GM18511 (cell line): ENCODE results near the gene RIPOR1.

ENCODE experiments used
- ATAC-seq: cut with Tn5 transposase; IDR thresholded peaks from one replicate; pipeline ENCODE4 v1.9.1; 2021; ENCODE audit warnings: mild to moderate bottlenecking, moderate library complexity; ENCODE audit not compliant: unreplicated experiment

RIPOR1 gene

DNA sequence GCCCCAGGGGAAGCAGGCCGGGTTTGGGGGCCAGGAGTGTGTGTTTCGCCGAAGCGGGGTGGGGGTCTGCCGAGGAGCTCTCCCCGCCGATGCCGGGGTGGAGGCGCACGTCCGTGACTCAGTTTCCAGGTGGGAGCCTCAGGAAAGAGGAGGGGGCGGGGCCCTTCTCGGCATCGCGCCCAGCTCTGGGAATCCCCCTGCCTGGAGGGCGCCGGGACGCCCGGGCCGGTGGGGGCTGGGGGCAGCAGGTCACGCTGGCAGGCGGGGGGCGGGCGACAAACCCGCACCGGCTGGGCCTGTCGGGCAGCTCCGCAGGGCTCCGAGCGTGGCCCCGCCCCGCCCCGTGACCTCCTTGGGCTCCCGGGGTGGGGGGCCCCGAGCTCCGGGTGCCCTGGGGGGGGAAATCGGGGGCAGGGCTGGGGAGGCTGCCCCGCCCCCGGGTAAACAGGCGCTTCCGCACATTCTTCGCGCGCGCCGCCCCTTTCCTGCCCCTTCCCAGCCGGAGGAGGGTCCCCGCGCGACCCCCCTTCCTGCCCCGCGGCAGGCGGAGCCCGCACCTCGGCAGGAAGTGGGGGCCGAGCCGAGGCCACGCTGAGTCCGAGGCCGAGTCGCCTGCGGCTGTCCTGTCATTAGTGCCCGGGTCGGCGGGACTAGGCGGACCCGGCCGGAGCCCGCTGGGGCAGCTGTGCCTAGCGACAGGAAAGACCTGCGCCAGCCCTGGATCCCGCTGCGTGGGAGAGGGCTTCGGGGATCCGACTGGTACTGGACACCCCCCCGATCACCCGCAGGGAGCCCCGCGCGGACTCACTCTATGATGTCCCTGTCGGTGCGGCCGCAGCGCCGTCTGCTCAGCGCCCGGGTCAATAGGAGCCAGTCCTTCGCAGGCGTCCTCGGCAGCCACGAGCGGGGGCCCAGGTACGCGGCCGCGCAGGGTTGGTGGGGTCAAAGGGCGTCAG is 9.3 kb downstream of the RIPOR1 start:
- ATAC-seq, result peak; percentile 54

DNA sequence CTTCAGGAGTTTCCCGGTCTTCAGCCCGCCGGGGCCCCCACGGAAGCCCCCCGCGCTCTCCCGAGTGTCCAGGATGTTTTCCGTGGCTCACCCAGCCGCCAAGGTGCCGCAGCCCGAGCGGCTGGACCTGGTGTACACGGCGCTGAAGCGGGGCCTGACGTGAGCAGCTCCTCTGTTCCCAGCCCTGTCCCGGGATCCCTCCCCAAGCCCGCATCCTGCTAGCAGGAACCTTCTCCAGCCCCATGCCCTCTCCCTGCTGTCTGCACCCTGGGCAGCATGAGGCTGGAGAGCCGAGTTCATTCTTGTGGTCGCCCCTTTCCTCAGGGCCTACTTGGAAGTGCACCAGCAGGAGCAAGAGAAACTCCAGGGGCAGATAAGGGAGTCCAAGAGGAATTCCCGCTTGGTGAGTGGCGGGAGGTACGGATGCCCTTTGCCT is 10.1 kb downstream of the RIPOR1 start:
- ATAC-seq, result no peak

DNA sequence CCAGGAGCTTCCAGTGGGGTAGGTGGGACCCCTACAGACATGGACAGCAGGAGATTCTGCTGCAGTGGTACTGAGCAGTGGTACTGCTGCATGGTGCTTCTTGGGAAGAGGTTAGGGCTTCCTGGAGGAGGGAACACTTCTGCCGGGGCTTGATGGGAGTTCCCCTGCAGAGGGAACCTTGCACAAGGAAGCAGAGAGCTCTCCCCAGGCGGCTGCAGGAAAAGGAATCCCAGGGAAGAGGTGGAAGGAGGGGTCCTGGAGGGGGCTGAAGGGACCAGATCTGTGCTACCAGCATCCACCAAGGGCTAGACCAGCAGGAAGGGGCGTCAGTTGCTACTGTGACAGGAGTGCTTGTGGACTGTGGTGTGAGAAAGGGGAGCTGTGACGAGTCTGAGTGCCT is 10.6 kb downstream of the RIPOR1 start:
- ATAC-seq, result no peak

DNA sequence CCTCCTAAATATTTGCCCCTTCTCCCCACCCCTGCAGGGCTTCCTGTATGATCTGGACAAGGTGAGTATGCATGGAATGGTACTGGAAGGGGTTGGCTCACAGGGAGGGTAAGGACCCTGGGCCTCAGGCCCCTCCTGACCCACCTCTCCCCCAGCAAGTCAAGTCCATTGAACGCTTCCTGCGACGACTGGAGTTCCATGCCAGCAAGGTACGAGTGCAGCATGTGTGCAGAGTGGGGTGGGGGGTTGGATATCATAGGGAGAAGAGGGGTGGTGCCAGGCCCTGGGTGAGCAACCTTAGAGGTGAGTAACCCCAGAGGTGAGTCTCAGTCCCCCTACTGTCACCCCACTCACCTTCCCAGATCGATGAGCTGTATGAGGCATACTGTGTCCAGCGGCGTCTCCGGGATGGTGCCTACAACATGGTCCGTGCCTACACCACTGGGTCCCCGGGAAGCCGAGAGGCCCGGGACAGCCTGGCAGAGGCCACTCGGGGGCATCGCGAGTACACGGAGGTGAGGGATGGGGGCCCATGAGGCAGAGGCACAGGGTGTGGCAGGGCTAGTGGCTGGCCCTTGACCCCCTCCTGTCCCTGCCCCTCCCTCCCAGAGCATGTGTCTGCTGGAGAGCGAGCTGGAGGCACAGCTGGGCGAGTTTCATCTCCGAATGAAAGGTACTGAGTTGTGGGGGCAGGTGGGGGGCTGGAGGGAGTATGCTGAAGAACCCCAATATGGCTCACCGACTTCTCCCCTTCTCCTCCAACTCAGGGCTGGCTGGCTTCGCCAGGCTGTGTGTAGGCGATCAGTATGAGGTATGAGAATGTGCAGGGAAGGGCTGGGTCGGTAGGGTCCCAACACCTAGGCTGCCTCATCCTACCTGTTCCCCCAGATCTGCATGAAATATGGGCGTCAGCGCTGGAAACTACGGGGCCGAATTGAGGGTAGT is 11.3 kb downstream of the RIPOR1 start:
- ATAC-seq, result no peak

DNA sequence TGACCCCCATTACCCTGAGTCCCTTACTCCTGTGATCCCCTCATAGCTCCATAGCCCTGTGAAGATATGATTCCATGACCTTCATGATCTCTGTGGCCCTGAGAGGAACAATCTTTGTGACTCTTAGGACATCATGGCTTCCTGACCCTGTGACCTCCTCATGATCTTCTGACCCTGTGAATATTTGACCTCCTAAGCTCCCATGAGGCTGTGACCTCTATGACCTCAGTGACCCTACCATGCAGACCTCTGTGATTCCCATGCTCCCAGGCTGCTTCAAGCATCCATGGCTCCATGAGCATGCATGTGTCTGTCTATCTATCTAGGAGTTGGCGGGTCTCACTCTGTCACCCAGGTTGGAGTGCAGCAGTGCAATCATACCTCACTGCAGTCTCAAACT is 12.1 kb downstream of the RIPOR1 start:
- no peak for ATAC-seq

DNA sequence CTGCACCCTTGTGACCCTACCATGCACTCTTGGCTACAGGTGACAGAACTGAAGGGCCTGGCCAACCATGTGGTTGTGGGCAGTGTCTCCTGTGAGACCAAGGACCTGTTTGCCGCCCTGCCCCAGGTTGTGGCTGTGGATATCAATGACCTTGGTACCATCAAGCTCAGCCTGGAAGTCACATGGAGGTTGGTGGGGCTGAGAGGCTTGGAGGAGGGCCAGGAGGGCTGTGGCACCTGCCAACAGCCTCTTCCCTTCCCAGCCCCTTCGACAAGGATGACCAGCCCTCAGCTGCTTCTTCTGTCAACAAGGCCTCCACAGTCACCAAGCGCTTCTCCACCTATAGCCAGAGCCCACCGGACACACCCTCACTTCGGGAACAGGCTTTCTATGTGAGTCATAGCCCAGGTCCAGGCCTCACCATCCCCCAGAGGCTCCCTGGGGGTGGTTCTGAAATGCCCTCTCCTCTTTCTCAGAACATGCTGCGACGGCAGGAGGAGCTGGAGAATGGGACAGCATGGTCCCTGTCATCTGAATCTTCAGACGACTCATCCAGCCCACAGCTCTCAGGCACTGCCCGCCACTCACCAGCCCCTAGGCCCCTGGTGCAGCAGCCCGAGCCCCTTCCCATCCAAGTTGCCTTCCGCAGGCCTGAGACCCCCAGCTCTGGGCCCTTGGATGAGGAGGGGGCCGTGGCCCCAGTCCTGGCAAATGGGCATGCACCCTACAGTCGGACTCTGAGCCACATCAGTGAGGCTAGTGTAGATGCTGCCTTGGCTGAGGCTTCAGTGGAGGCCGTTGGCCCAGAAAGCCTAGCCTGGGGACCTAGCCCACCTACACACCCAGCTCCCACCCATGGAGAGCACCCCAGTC is 13.0 kb downstream of the RIPOR1 start:
- ATAC-seq, result no peak

DNA sequence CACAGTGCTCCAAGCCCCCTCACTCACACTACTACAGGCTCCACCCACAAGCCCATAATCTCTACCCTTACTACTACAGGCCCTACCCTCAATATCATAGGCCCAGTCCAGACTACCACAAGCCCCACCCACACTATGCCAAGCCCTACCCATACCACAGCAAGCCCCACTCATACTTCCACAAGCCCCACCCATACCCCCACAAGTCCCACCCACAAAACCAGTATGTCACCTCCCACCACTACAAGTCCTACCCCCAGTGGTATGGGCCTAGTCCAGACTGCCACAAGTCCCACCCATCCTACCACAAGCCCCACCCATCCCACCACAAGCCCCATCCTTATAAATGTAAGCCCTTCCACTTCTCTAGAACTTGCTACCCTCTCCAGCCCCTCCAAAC is 13.8 kb downstream of the RIPOR1 start:
- ATAC-seq, result peak; percentile 37

DNA sequence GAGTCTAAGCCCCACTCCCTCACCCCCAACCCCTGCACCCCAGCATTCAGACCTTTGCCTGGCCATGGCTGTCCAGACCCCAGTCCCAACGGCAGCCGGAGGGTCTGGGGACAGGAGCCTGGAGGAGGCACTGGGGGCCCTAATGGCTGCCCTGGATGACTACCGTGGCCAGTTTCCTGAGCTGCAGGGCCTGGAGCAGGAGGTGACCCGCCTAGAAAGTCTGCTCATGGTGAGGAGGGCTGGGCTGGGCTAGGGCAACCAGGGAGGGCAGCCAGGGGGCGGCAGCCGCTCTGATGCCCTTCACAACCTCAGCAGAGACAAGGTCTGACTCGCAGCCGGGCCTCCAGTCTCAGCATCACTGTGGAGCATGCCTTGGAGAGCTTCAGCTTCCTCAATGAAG is 14.4 kb downstream of the RIPOR1 start:
- no peak for ATAC-seq

DNA sequence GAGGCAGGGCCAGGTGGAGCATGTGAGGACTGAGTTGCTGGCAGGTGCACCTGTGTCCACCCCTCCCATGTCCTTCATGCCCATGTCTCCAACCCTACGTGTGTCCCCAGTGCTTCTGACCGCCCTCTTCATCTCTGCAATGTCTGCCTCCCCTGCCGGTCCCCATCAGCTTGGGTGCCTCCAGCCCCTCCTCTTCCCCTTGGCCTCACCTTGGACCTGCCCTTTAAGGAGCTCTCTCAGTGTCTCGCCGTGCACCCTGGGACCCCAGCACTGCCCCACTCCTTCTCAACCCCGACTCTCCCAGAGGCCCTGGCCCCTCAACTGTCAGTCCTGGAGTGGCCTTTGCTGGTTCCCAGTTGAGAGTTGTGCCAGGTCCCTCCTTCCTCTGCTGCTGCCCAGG is 15.0 kb downstream of the RIPOR1 start:
- ATAC-seq, result no peak

DNA sequence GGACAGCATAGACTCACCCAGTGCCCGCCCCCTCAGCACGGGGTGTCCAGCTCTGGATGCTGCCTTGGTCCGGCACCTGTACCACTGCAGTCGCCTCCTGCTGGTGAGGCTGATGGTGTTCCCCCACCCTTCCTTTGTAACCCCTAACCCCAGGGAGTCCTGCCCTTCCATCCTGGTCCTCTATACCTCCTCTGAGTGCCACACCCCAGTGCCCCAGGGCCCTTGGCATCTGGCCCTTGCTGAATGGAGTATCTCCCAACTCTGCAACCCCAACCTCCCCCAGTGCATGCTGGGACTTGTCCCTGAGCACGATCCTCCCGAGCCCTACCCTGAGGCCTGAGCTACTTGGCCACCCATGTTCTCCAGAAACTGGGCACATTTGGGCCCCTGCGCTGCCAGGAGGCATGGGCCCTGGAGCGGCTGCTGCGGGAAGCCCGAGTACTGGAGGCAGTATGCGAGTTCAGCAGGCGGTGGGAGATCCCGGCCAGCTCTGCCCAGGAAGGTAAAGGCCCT is 15.8 kb downstream of the RIPOR1 start:
- ATAC-seq, result no peak

DNA sequence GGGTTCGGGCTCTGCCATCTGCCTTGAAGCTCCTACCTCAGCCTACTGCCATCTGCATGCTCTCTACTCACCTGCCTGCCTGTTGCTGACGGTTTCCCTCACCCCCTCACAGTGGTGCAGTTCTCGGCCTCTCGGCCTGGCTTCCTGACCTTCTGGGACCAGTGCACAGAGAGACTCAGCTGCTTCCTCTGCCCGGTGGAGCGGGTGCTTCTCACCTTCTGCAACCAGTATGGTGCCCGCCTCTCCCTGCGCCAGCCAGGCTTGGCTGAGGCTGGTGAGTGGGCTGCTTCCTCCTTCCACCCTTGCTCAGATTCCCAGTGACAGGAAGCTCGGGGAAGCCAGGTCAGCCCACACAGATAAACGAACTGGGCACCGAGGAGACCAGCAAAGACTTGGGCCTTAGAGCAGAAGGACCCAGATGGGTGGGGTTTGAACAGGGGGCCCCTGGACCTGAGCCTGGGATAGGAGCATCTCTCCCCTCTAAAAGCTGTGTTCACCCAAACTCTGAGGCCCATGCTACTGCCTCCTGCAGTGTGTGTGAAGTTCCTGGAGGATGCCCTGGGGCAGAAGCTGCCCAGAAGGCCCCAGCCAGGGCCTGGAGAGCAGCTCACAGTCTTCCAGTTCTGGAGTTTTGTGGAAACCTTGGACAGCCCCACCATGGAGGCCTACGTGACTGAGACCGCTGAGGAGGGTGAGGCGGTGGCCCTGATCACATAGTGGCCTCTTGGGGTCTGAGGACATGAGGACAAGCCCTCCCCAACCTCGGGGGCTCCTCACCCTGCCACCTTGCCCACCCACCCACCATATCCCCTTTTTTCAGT is 16.4 kb downstream of the RIPOR1 start:
- no peak for ATAC-seq

DNA sequence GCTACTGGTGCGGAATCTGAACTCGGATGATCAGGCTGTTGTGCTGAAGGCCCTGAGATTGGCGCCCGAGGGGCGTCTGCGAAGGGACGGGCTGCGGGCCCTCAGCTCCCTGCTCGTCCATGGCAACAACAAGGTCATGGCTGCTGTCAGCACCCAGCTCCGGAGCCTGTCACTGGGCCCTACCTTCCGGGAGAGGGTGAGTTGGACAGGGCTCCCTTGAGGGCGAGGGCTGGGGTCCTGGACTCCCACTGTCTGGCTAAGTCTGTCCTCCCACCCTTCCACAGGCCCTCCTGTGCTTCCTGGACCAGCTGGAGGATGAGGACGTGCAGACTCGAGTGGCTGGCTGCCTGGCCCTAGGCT is 17.0 kb downstream of the RIPOR1 start:
- ATAC-seq, result no peak

DNA sequence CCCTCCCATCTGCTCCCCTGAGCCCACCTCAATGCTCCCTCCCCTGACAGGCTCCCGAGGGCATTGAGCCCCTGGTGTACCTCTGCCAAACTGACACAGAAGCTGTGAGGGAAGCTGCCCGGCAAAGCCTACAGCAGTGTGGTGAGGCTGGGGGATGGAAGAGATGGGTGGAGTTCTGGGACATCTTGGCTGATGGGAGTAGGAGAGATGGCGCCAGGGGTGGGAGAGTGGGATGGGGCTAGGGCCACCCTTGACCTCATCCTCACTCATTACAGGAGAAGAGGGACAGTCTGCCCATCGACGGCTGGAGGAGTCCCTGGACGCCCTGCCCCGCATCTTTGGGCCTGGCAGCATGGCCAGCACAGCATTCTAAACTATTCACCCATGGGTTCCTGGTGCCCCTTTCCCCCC is 17.5 kb downstream of the RIPOR1 start:
- ATAC-seq, result no peak

DNA sequence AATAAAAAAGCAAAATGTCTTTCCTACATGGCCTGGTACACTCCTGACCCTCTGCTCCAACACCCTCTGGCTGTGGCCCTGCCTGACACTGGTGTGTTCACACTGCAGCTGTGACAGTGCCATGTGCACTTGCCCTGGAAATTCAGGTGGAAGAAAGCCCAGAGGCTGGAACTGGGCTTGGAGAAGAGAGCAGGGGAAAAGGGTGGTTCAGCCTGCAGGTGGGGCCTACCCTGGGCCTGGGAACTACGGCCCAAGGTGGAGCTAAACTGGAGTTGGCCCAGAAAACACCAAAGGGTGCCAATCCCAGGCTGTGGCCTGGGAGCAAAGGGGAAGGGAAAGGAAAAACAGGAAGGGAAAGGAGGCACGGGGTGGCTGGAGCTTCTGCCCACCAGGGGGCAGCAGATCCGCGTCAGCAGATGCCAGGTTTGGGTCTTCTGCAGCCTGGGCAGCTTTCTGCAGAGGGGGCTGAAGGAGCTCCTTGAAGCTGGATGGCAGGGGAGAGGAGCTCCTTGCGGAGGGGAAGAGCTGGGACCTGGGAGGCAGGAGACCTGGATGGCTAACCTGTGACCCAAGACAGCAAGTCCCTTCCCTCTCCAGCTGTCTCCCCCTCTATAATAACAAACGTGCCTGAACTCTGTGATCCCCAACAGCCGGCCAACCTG is 18.3 kb downstream of the RIPOR1 start:
- peak; percentile 44 for ATAC-seq

DNA sequence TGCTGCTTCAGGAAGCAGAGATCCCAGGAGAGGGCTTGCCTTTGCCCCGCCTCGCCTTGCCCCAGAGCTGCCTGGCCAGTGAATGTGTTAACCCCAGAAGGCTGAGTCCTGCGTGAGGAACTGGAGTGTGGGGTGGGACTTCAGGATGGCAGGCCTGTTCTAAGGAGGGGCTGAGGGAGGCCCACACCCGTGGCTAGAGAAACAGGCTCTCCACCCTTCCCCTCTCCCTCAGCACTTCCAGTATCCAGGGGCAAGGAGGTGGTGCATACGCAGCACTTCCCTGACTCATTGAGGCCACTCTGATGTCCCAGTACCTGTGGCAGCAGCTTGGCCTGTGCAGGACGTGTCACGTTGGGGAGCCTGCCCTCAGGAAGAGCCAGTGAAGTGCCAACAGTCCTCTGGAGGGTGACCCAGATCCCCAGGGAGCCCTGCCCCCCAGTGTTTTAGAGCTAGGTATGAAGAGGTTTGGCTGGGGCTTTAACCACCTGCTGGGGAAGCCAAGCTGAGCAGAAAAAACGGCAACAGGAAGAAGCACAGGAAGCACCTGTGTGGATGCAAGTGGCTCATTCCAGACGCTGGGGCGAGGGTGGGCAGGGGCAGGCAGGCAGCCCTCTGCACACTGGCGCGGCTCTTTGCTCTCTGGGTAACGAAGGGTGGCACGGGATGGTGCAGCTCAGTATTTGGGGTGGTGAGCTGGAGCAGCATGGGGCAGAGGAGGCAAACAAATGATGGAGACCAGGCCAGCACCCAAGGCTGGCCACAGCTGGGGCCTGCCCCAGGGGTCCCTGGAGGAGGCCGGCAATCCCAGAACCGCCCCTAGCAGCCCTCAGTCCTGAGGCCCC is 19.0 kb downstream of the RIPOR1 start:
- ATAC-seq, result peak; percentile 37

DNA sequence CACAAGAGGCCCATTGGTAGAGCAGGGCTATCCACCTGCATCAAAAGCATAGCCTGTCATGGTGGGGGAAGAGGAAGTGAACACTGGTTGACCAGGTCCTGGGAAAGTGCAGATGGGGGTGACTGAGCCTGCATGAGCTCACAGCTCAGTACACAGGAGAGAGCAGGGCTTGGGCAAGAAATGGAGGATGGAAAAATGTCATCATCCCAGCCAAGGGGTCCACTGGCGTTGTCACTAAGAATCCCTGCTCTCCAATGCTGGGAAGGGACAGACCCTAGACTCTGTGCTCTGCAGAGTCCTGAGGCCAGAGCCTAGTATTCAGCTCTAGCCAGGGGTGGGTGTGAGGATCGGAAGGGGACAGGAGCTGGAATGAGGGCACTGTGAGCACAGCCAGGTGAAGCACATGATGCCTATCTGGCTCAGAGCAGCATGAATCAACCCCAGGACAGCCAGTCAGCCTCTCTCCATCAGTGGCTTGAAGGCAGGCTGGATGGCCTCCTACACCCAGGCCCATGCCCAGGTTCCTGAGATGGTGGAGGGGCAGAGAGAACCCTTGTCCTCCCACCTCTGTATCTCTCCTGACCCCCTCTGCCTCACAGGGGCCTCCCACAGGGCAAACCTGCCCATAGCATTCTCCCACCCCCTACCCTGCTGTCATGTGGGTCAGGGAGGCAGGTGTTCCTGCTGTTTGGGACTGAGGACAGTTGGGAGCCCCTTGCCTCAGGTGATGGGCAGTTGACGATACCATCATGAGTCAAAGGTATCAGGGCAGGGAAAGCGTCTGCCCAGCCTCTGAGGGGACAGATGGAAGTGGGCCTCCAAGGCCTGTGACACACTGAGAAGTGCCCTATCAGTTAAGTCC is 19.9 kb downstream of the RIPOR1 start:
- ATAC-seq, result peak; percentile 53

DNA sequence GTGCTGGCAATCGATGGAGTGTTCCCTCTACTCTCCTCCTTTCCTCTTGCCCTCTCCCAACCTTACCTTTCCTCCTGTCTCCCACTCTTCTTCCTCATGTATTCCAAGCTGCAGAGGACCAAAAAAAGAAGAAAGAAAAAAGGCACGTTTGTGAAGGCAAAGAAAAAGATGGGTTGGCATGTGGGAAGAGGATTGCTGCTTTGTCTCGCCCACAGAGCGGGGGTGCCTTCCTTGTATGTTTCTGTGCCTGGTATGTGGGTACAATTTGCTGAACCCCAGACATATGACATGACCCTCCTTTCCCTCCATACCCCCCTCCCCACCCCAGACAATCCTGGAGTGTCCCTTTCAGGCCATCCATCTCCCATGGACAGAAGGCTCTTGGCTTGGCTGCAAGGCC is 20.6 kb downstream of the RIPOR1 start:
- no peak for ATAC-seq
